ENCODE results near the gene MRPL28. TPM values are rescaled to one million over a fixed set of nuclear protein-coding genes. Genes with fewer than 3 reads are reported as not detected.
A peak's percentile ranks its signal among the peaks of the same experiment; 100 is the strongest.
"Not testable (repeated sequence)": the region's sequence is repeated elsewhere in the genome, so short reads cannot be mapped to it uniquely, and the experiment has no call there.

The MRPL28 gene
- 100 to 1,000 TPM in 1 of 4 donors, 10 to 100 TPM in 3; 39.9 to 106 (median 80.7) TPM for total RNA-seq

DNA sequence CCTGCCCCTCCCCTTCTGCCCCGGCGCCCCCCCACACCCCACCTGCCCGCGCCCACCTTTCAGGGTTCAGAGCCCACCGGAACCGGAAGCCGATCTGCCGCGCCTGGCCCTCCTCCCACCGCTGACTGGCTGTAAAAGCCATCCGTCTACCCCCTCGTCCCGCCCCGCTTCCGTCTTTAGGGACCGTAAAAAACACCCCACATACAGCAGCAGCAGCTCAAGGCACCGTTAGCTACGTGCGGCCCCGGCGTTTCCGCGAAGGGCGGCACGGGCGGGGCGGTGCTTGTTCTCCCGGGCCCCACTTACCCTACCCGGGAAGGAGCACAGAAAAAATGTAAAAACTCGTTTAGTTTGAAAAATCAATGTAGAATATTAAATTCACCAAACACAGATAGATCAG, at the start of gene MRPL28:
Gene MRPL28 (minus strand): TSS at position 96 of the 400 bp plus-strand sequence. CDS start 320 bp downstream, outside the sequence.
- intact Hi-C loops (cut with DNase I): no loop called here
- no peaks in the 10 kb centered on the region for H3K27me3 ChIP-seq
- peaks cover 6 to 17% of the 10 kb centered on the region in 2 donors for H3K4me1 ChIP-seq
- no peaks in the 10 kb centered on the region for H3K9me3 ChIP-seq
- H3K4me3 ChIP-seq (replicated peaks in 1 of 3): peak within 1 kb of the TSS in 1 of 3 donors; percentile 43
- H3K36me3 ChIP-seq: peaks cover 30 to 42% of the 10 kb centered on the region in 2 donors
- TF ChIP-seq POLR2A (IDR thresholded peaks at IDR 0.05): peak in 1 of 2 donors; percentile 46
- TF ChIP-seq, protein P1, sequence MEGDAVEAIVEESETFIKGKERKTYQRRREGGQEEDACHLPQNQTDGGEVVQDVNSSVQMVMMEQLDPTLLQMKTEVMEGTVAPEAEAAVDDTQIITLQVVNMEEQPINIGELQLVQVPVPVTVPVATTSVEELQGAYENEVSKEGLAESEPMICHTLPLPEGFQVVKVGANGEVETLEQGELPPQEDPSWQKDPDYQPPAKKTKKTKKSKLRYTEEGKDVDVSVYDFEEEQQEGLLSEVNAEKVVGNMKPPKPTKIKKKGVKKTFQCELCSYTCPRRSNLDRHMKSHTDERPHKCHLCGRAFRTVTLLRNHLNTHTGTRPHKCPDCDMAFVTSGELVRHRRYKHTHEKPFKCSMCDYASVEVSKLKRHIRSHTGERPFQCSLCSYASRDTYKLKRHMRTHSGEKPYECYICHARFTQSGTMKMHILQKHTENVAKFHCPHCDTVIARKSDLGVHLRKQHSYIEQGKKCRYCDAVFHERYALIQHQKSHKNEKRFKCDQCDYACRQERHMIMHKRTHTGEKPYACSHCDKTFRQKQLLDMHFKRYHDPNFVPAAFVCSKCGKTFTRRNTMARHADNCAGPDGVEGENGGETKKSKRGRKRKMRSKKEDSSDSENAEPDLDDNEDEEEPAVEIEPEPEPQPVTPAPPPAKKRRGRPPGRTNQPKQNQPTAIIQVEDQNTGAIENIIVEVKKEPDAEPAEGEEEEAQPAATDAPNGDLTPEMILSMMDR (IDR thresholded peaks at IDR 0.05): no peak
- WGBS, 2 donors: 2 to 3% methylated on average over 19 to 22 of the region's 30 CpGs
- H3K27ac ChIP-seq: peak within 1 kb of the TSS in 1 of 3 donors; percentile 51
- peak; percentile 94 to 95 for DNase-seq

DNA sequence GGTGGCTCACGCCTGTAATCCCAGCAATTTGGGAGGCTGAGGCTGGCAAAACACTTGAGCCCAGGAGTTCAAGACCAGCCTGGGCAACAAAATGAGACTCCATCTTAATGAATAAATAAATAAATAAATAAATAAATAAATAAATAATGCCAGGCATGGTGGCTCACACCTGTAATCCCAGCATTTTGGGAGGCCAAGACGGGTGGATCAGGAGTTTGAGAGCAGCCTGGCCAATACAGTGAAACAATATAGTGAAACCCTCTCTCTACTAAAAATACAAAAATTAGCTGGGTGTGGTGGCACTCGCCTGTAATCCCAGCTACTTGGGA, 44.8 kb upstream of the MRPL28 start:
- H3K27ac ChIP-seq; H3K36me3 ChIP-seq; H3K4me3 ChIP-seq (replicated peaks in 1 of 3); H3K4me1 ChIP-seq; DNase-seq; intact Hi-C loops (cut with DNase I); H3K27me3 ChIP-seq; H3K9me3 ChIP-seq: not testable (repeated sequence)
- 91% methylated on average over 3 of the region's 3 CpGs for WGBS, 2 donors

DNA sequence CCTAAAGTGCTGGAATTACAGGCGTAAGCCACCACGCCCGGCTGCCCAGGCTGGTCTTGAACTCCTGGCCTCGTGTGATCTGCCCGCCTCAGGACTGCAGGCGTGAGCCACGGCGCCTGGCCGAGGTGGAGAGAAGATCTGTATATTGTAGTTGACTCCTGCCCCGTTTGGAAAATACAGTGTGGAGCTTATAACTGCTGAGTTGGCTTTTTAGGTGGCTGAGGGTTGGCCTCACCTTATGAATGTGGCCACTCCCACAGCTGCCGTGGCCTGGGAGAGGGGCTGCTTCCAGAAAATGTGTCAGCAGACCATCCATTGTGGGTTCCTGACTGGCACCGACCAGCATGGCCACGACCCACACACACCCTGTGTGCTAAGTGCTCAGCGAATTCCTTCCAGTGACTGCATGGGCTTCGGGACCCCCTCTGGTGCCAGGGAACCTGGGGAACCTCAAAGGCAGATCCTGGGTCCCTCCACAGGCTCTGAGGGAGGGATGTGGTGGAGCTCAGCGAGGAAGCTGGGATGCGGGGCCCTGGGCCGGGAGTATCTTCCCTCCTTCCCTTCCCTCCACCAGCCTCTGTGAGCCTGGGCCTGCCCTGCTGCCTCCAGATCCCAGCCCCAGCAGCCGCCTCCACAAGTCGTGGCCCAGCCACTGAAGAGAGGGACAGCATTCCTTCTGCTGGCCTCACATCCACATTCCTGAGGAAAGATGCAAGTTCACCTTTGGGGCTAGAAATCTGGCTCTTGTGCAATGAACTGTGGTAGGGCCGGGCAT, 44.2 kb upstream of the MRPL28 start:
- no peaks in the 10 kb centered on the region for H3K27me3 ChIP-seq
- 88 to 89% methylated on average over 18 to 20 of the region's 21 CpGs for WGBS, 2 donors
- H3K4me3 ChIP-seq (replicated peaks in 1 of 3): no peak overlapping the region
- H3K9me3 ChIP-seq: no peaks in the 10 kb centered on the region
- H3K27ac ChIP-seq: no peak overlapping the region
- no peaks in the 10 kb centered on the region for H3K4me1 ChIP-seq
- no peak for TF ChIP-seq POLR2A (IDR thresholded peaks at IDR 0.05)
- TF ChIP-seq, protein P1 (IDR thresholded peaks at IDR 0.05): no peak
- no peak for DNase-seq
- H3K36me3 ChIP-seq: no peaks in the 10 kb centered on the region
- intact Hi-C loops (cut with DNase I): no loop called here

DNA sequence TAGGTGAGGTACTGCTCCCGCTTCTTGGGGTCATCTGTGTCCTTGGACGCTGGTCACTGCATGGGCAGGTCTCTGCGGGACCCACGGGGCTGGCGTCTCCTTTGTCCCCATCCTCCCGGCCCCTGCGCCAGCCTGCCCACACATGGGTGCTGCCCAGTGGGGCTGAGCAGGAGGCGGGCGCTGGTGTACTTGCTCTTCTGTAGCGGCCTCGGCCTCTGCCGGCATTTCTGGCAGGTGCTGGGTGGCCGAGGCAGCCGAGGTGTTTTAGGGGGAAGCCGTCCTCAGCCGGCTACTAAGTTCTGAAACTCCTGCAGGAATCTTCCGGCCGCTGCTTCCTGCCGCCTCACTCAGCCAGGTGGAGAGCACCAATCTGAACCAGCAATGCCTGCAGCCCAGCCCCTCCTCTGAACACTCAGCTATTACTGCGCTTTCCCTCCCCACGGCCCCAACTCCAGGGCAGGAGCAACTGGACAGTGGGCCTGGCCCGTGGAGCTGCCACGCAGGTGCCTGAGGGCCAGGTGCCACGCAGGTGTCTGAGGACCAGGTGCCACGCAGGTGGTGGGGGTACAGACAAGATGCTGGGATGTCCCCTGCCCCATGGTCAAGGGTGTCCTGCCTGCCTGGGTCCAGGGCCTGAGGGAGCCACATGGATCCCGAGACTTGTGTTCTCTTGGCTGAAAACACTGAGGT, 41.4 kb upstream of the MRPL28 start:
- Histone ChIP-seq H3K27ac (no peak overlapping the region), H3K4me3 (replicated peaks in 1 of 3) (no peak overlapping the region), H3K4me1 (no peaks in the 10 kb centered on the region), H3K9me3 (no peaks in the 10 kb centered on the region), H3K27me3 (no peaks in the 10 kb centered on the region), H3K36me3 (no peaks in the 10 kb centered on the region)
- 94 to 95% methylated on average over 17 to 22 of the region's 26 CpGs for WGBS, 2 donors
- DNase-seq: no peak
- TF ChIP-seq, protein P1 (IDR thresholded peaks at IDR 0.05): no peak
- TF ChIP-seq POLR2A (IDR thresholded peaks at IDR 0.05): no peak
- intact Hi-C loops (cut with DNase I): no loop called here

DNA sequence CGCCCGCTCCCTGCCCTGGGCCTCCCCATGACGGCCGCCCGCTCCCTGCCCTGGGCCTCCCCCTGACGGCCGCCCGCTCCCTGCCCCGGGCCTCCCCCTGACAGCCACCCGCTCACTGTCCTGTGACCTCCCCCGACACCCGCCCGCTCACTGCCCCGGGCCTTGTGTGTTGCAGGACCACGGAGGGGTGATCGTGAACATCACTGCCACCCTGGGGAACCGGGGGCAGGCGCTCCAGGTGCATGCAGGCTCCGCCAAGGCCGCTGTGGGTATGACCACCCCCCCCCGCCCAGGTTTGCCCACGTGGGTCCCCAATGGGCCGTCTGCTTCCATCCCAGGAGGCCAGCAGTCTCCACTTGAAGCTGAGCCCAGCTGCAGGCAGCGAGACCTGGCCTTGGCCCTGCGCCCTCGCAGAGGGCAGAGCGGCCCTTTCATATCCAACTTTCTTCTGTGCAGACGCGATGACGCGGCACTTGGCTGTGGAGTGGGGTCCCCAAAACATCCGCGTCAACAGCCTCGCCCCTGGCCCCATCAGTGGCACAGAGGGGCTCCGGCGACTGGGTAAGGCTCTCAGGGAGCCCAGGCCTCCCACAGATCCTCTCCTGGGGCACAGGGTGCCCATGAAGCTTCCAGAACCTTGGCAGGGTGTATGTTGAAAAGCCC, 40.3 kb upstream of the MRPL28 start:
- Histone ChIP-seq H3K4me3 (replicated peaks in 1 of 3) (no peak overlapping the region), H3K9me3 (no peaks in the 10 kb centered on the region), H3K4me1 (no peaks in the 10 kb centered on the region), H3K27ac (no peak overlapping the region), H3K36me3 (no peaks in the 10 kb centered on the region), H3K27me3 (no peaks in the 10 kb centered on the region)
- no peak for DNase-seq
- WGBS, 2 donors: 94 to 100% methylated on average over 11 to 12 of the region's 36 CpGs
- TF ChIP-seq, protein P1 (IDR thresholded peaks at IDR 0.05): no peak
- no peak for TF ChIP-seq POLR2A (IDR thresholded peaks at IDR 0.05)
- intact Hi-C loops (cut with DNase I): no loop called here
